Caki2 (cell line): Measurements from ENCODE around the gene LYZL1. TPM values are rescaled to one million over a fixed set of nuclear protein-coding genes. Genes with fewer than 3 reads are reported as not detected.
A peak's percentile ranks its signal among the peaks of the same experiment; 100 is the strongest.
"Not testable (repeated sequence)": the region's sequence is repeated elsewhere in the genome, so short reads cannot be mapped to it uniquely, and the experiment has no call there.

ENCODE experiments used
- DNase-seq: peaks from one replicate; pipeline ENCODE4 v3.0.0-alpha.2; 2015; ENCODE audit warnings: low read depth
- in situ Hi-C: cut with HindIII; loops from 2 replicates; pipeline ENCODE4 v1.10.0; 2016; ENCODE audit warnings: low sequenced_read_pairs, low pct_unique_long_range_greater_than_20kb, mixed read lengths
- total RNA-seq: library from RNA; depleted of rRNA; stranded (reverse); fragments of >200 nt; shearing (Covaris generic); gene quantifications from 2 replicates; pipeline ENCODE4 v1.2.3, GENCODE V29; 2014; ENCODE audit warnings: low replicate concordance

The LYZL1 gene
- total RNA-seq, 1 experiment from 2014 or later, result not detected

DNA sequence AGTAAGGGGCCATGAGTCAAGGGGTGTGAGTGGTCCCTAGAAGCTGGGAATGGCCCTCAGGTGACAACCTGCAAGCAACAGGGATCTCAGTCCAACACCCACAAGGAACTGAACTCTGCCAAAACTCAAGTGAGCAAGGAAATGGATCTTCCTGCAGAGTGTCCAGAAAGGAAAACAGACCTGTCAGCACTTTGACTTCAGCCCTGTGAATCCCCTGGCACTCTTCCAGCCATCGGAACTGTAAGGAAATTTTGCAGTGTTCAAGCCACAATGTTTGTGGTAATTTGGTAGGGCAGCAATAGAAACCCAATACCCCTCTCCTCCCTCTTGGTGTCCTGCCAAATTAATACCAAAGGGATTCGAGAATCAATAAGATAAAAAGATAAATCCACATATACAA, 6.9 kb downstream of the LYZL1 start:
- DNase-seq, result no peak
- in situ Hi-C loops, result no loop called here

- in situ Hi-C loops, result no loop called here
- DNase-seq, result no peak
Observed at GRCh38 chr10:29297678-29298077, 8.8 kb downstream of the LYZL1 start.

DNA sequence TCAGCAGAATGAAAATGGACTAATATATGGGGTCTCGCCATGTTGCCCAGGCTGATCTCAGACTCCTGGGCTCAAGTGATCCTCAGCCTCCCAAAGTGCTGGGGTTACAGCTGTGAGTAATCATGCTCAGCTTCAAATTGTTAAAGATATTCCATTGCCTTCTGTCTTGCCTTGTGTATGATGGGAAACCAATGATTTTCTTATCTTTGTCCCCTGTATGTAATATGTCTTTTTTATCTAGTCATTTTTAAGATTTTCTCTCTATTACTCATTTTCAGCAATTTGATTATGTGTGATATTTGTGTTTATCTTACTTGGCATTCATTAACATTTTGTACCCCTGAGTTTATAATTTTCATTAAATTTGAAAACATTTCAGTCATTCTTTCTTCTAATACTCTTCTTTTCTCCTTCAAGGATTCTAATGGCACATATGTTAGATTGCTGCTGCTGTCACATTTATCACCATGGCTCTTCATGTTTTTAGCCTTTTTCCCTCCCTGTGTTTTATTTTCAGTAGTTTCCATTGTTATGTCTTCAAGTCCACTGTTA, 12.6 kb downstream of the LYZL1 start:
- no peak for DNase-seq
- in situ Hi-C loops, result no loop called here

- in situ Hi-C loops, result no loop called here
- no peak for DNase-seq
Observed at GRCh38 chr10:29302499-29302898, 13.6 kb downstream of the LYZL1 start.

DNA sequence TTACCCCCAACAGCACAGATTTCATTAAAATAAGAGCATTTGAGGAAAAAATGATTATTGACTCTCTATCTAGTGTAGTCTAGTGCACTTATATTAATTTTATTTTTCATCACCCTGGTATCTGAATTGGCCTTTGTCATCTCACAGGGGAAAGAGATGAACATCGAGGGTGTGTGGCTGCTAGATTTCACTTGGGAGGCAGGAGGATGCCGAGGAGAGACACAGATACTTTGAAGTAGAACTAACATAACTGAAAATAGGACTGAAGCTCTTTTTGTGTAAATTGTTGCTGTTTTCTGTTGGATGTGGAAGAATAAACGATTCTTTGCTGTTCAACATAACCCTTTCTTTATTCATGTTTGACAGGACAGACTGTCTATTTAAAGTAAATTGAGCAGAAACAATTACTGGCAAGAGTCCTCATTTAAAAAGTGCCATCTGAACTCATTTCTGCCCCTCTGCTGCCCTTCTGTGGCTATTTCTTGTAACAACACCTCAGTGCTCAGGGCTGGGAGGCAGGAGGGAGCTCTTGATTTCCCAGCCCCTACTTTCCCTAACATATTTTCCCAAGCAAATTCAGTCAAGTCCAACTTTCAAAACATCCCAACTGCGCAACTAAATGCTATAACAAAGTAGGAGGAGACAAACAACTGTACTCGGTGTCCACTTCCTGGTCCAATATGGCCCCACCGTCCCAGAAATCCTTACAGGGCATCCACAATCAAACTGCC, 15.6 kb downstream of the LYZL1 start:
- DNase-seq, result peak; percentile 71
- in situ Hi-C loops, result no loop called here

- in situ Hi-C loops, result no loop called here
- no peak for DNase-seq
Observed at GRCh38 chr10:29304995-29305335, 16.1 kb downstream of the LYZL1 start.

DNA sequence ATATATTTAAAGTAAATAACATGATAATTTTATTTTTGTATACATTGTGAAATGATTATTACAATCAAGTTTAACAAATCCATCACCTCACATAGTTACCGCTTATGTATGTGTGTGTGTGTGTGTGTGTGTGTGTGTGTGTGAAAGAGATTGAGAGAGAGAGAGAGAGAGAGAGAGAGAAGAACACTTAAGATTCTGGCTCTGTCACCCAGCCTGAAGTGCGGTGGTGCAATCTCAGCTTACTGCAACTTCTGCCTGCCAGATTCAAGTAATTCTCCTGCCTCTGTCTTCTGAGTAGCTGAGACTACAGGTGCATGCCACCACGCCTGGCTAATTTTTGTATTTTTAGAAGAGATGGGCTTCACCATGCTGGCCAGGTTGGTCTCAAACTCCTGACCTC, 17.8 kb downstream of the LYZL1 start:
- DNase-seq, result no peak
- in situ Hi-C loops, result no loop called here

DNA sequence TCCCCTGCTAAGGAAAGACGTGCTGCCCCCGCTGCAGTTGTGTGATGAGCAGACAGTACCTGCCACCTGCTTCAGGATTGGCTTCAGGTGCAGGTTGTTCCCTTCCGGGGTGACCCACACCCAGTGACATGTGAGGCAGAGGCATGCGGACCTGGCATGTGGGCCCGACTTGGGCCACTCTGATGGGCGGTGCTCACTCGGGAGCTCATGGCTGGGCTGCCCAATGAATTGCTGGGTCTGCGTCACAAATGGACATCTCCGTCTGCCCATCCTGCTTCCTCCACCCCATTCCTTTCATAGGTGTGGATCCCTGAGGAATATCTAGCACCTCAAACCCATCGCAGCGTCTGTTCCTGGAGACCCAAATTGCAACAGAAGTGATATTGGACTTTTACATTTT, 19.3 kb downstream of the LYZL1 start:
- in situ Hi-C loops, DNase-seq: not testable (repeated sequence)

GRCh38 chr10:29309465-29309864, 20.6 kb downstream of the LYZL1 start:
- in situ Hi-C loops, result no loop called here
- no peak for DNase-seq

DNA sequence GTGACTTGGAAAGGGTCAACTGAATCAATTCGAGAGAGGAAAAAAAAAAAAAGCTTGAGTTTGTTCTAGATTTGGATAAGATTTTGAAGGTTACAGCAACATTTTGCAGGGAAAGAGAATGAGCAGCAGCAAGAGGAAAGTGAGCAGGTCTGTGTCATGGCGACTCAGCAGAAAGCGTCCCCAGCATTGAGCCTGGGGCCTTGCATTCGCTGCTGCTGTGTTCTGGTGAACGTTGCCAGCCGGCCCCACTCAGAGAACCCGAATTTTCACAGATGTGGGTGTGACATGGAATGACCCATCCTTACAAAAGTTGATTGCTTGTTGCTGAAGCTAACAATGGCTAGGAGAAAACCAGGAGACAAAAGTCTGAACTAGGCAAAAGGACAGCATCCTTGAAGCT, 21.6 kb downstream of the LYZL1 start:
- in situ Hi-C loops, DNase-seq: not testable (repeated sequence)

- in situ Hi-C loops, result no loop called here
- DNase-seq, result no peak
Observed at GRCh38 chr10:29313071-29313470, 24.2 kb downstream of the LYZL1 start.

- DNase-seq, result no peak
- in situ Hi-C loops, result no loop called here
Observed at GRCh38 chr10:29314726-29315125, 25.9 kb downstream of the LYZL1 start.

DNA sequence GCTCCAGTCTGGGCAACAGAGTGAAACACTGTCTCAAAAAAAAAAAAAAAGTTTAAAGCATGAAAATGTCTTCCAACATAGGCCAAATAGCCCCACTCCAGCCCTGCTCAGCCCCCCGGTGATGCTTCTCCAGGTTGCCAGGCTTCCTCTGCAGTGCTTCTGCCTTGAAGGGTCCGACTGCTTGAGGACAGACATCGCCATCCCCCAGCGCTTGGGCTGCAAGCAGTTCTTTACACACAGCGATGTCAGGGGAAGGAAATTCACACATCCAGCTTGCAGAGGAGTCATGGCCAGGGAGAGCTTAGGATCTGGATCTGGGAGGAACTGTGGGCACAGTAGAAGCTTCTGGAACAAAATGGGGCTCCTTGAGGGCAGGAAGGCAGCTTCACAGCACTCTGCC, 26.9 kb downstream of the LYZL1 start:
- DNase-seq, result no peak
- in situ Hi-C loops, result no loop called here

DNA sequence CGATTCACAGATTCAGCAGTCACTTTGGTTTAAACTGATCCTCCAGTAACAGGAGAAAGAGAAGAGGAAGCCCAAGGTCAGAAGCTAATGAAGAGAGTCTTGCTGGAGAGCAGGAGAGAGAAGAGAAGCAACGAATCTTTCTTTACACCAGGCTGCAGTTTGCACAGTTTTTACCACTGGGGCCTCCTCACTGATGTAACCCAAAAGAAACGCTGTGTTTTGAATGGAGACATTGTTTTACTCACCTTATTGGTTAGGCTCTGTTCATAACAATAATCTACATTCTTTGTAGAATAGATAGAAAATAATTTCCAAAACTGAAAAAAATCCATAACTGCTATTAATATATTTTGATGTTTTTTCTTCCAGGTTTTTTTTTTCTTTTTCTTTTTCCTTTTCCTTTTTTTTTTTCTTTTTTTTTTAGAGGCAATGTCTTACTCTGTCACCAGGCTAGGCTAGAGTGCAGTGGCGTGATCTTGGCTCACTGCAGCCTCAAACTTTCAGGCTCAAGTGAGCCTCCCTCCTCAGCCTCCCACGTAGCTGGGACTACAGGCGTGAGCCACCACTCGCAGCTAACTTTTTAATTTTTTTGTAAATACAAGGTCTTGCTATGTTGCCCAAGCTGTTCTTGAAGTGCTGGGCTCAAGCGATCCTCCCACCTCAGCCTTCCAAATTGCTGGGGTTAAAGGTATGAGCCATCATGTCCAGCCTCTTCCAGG, 27.6 kb downstream of the LYZL1 start:
- in situ Hi-C loops, result no loop called here
- no peak for DNase-seq

DNA sequence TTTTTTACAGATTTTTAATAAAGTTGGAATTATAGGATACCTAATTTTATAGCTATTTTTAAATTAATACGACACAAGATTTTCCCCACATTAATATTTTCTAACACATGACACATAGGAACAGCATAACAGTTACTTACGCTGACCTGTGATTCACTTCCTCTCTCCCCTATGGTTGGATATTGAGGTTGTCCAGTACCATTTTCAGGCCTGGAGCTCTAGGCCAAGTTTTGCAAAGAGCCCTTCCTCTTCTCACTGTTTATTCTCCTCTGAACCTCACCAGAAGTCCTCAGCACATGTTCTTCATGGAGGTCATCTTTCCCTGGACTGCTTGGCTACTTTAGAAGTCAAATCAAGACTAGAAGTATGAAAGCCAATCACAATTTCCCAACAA, 28.2 kb downstream of the LYZL1 start:
- DNase-seq, result no peak
- in situ Hi-C loops, result no loop called here

- in situ Hi-C loops, result no loop called here
- DNase-seq, result no peak
Observed at GRCh38 chr10:29317423-29318021, 28.7 kb downstream of the LYZL1 start.

GRCh38 chr10:29318141-29319071, 29.5 kb downstream of the LYZL1 start:
- peak; percentile 75 for DNase-seq
- in situ Hi-C loops, result not testable (repeated sequence)

DNA sequence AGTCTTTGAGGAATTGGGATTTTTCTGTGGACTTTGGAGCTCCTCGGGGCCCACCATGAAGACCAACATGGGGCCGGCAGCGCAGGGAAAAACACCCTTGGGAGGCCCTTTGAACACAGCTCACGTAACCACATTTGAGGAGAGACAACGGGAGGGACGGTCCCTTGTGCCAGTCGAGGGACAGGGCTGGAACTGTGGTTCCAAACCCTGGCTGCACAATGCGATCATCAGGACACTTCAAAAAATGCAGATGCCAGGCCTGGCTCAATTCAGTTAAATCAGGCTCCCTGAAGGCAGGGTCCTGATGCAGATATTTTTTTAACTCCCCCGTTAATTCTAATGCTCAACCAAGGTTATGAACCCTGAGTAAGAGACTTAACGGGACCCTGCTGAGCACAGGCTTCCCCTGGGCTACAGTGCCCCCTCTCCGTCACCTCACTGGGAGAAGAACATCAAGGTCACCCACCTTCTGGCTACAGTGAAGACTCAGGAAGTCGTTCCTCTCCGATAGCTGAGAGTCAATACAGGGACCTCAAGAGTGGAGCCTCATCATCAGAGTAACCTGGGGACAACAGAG, 30.4 kb downstream of the LYZL1 start:
- in situ Hi-C loops, result no loop called here
- no peak for DNase-seq
